B cell (primary cell): ENCODE measurements around the gene ACSM6.

Experiments used
- EZH2 ChIP-seq: IDR thresholded peaks from 2 replicates; pipeline ENCODE4 v1.6.1; 2012; ENCODE audit warnings: borderline replicate concordance, low read depth, mild to moderate bottlenecking, moderate library complexity, low read length; ENCODE audit not compliant: insufficient read depth, poor library complexity, severe bottlenecking
- TF ChIP-seq, protein P1 (sequence below): fragments of 200-600 bp; IDR thresholded peaks from one replicate; pipeline ENCODE4 v1.8.0; 2022; ENCODE audit warnings: antibody characterized with exemption, mild to moderate bottlenecking

- no peak for TF ChIP-seq EZH2
- TF ChIP-seq, protein P1, sequence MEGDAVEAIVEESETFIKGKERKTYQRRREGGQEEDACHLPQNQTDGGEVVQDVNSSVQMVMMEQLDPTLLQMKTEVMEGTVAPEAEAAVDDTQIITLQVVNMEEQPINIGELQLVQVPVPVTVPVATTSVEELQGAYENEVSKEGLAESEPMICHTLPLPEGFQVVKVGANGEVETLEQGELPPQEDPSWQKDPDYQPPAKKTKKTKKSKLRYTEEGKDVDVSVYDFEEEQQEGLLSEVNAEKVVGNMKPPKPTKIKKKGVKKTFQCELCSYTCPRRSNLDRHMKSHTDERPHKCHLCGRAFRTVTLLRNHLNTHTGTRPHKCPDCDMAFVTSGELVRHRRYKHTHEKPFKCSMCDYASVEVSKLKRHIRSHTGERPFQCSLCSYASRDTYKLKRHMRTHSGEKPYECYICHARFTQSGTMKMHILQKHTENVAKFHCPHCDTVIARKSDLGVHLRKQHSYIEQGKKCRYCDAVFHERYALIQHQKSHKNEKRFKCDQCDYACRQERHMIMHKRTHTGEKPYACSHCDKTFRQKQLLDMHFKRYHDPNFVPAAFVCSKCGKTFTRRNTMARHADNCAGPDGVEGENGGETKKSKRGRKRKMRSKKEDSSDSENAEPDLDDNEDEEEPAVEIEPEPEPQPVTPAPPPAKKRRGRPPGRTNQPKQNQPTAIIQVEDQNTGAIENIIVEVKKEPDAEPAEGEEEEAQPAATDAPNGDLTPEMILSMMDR = no peak
Observed at GRCh38 chr10:95178266-95178665, 15.8 kb upstream of the ACSM6 start.
